ENCODE results near the gene DONSON.
A peak's percentile ranks its signal among the peaks of the same experiment; 100 is the strongest.

The DONSON gene

GRCh38 chr21:33568448-33568847 is 20.0 kb downstream of the DONSON start:
- ChIA-PET CTCF (no interaction called here), POLR2A (no interaction called here)
- no peaks in the 10 kb centered on the region for H3K4me1 ChIP-seq (ENCODE audit: control insufficient read depth, insufficient read depth, low read length)
- peaks cover 66 to 82% of the 10 kb centered on the region in 2 experiments for H3K36me3 ChIP-seq (ENCODE audit: control insufficient read depth in 2 of 2, insufficient read depth in 1 of 2, low read length in 2 of 2)
- no peak overlapping the region for H3K4me3 ChIP-seq (ENCODE audit: low read depth, low read length)
- TF ChIP-seq ZNF24 (tag by site-specific recombination; IDR thresholded peaks at IDR 0.05) (no peak), ZNF747 (tag by site-specific recombination; IDR thresholded peaks at IDR 0.05) (no peak), ZNF266 (tag by site-specific recombination; IDR thresholded peaks at IDR 0.05; ENCODE audit: low read depth) (no peak), ZNF623 (tag by site-specific recombination; IDR thresholded peaks at IDR 0.05) (no peak), ZNF48 (tag by site-specific recombination; IDR thresholded peaks at IDR 0.05) (no peak), ZNF76 (tag by site-specific recombination; IDR thresholded peaks at IDR 0.05; ENCODE audit: borderline replicate concordance, low read depth) (no peak), PRDM1 (tag by site-specific recombination; IDR thresholded peaks at IDR 0.05) (no peak), YY1 (tag by site-specific recombination; IDR thresholded peaks at IDR 0.05) (no peak), GLIS1 (tag by site-specific recombination; IDR thresholded peaks at IDR 0.05) (no peak), TCF7L2 (IDR thresholded peaks at IDR 0.05; ENCODE audit: borderline replicate concordance, low read depth, low read length) (no peak), KLF9 (tag by site-specific recombination; IDR thresholded peaks at IDR 0.05; ENCODE audit: low read depth) (no peak), ZXDB (tag by site-specific recombination; IDR thresholded peaks at IDR 0.05) (no peak), PRDM4 (tag by site-specific recombination; IDR thresholded peaks at IDR 0.05) (no peak), ZNF423 (tag by site-specific recombination; IDR thresholded peaks at IDR 0.05) (no peak)
- no peaks in the 10 kb centered on the region for H3K9me3 ChIP-seq (ENCODE audit: control insufficient read depth, insufficient read depth, low read depth, low read length)
- no peak overlapping the region; the same call in 1 of the 2 replicates for H3K27ac ChIP-seq (ENCODE audit: extremely low read depth, low read depth, low read length)

DNA sequence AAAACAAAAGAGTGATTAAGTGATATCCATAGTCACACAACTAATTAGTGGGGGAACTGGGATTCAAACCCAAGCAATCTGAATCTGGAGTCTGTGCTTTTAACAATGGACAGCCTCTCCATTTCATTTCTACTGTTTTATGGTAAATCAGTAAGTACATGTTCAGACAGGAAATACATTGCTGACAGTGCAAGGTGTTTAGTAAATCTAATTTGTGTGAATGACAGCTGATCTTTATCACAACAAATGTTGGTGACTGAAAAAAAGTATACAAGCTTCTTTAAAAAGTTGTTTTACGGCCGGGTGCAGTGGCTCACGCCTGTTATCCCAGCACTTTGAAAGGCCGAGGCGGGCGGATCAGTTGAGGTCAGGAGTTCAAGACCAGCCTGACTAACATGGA is 20.6 kb downstream of the DONSON start:
- Histone ChIP-seq H3K4me3 (ENCODE audit: low read depth, low read length) (no peak overlapping the region), H3K9me3 (ENCODE audit: control insufficient read depth, insufficient read depth, low read depth, low read length) (no peaks in the 10 kb centered on the region), H3K4me1 (ENCODE audit: control insufficient read depth, insufficient read depth, low read length) (no peaks in the 10 kb centered on the region), H3K36me3 (ENCODE audit: control insufficient read depth in 2 of 2, insufficient read depth in 1 of 2, low read length in 2 of 2) (peaks cover 61 to 78% of the 10 kb centered on the region in 2 experiments), H3K27ac (ENCODE audit: extremely low read depth, low read depth, low read length) (peak overlapping the region; percentile 0; the same call in 1 of the 2 replicates)
- ChIA-PET POLR2A (no interaction called here), CTCF (interaction anchor here (0.6 kb wide), 1 partner anchor 10 kb away, joined by 3 read pairs; no protein-coding TSS in a partner anchor)
- TF ChIP-seq ZNF670 (tag by site-specific recombination; IDR thresholded peaks at IDR 0.05; ENCODE audit: low read depth) = no peak
- TF ChIP-seq, protein P1, sequence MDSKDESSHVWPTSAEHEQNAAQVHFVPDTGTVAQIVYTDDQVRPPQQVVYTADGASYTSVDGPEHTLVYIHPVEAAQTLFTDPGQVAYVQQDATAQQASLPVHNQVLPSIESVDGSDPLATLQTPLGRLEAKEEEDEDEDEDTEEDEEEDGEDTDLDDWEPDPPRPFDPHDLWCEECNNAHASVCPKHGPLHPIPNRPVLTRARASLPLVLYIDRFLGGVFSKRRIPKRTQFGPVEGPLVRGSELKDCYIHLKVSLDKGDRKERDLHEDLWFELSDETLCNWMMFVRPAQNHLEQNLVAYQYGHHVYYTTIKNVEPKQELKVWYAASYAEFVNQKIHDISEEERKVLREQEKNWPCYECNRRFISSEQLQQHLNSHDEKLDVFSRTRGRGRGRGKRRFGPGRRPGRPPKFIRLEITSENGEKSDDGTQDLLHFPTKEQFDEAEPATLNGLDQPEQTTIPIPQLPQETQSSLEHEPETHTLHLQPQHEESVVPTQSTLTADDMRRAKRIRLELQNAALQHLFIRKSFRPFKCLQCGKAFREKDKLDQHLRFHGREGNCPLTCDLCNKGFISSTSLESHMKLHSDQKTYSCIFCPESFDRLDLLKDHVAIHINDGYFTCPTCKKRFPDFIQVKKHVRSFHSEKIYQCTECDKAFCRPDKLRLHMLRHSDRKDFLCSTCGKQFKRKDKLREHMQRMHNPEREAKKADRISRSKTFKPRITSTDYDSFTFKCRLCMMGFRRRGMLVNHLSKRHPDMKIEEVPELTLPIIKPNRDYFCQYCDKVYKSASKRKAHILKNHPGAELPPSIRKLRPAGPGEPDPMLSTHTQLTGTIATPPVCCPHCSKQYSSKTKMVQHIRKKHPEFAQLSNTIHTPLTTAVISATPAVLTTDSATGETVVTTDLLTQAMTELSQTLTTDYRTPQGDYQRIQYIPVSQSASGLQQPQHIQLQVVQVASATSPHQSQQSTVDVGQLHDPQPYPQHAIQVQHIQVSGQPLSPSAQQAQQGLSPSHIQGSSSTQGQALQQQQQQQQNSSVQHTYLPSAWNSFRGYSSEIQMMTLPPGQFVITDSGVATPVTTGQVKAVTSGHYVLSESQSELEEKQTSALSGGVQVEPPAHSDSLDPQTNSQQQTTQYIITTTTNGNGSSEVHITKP (tag by site-specific recombination; IDR thresholded peaks at IDR 0.05) = peak; percentile 48
- peak; percentile 57; the same call in 1 of the 2 replicates for TF ChIP-seq OSR2 (tag by site-specific recombination; IDR thresholded peaks at IDR 0.05)
- TF ChIP-seq PRDM6 (tag by site-specific recombination; IDR thresholded peaks at IDR 0.05) = peak; percentile 81

Data from HEK293 (cell line).